A549 treated with Hydrocortisone at 1 μM for 4 hours (cell line): ENCODE measurements around the gene ATL3. TPM values are rescaled to one million over a fixed set of nuclear protein-coding genes. Genes with fewer than 3 reads are reported as not detected.

Source experiments
- total RNA-seq: library from RNA; stranded (reverse); fragments of 200-300 nt; extraction: Qiagen RNA extraction; gene quantifications from 5 replicates; pipeline ENCODE4 v1.2.3, GENCODE V29; 2022

The ATL3 gene
- total RNA-seq = 30.3 to 39.0 TPM (median 35.2 TPM) in 5 replicates

GRCh38 chr11:63671322-63672155 is at the start of gene ATL3:
Gene ATL3, minus strand, starts transcription at chr11:63671376. Its CDS starts 41 bp downstream, at chr11:63671335.

GRCh38 chr11:63681321-63682065 is 10.3 kb upstream of the ATL3 start, which contains the start of gene RTN3:
Gene RTN3, plus strand, starts transcription at chr11:63681500. Its CDS starts 137 bp downstream, at chr11:63681637.

GRCh38 chr11:63614136-63614671 is 57.0 kb downstream of the ATL3 start, which contains the start of gene PLAAT3:
Gene PLAAT3, minus strand, starts transcription at chr11:63614433. Its CDS starts 419 bp downstream, at chr11:63614014.

Other genes starting within 250 kb of the ATL3 start
- not detected in 5 replicates for gene PLAAT5, start 180.2 kb downstream of the ATL3 start, total RNA-seq
- not detected in 5 replicates for gene LGALS12, start 165.3 kb downstream of the ATL3 start, total RNA-seq
- 1.0 to 3.8 TPM (median 2.0 TPM) in 5 replicates for gene PLAAT4, start 134.6 kb downstream of the ATL3 start, total RNA-seq
- gene PLAAT2, start 108.0 kb downstream of the ATL3 start, total RNA-seq = 0.65 to 1.1 TPM (median 0.94 TPM) in 5 replicates
- 50.7 to 72.3 TPM (median 65.6 TPM) in 5 replicates for gene PLAAT3, start 56.9 kb downstream of the ATL3 start, total RNA-seq
- 97.4 to 112 TPM (median 103 TPM) in 5 replicates for gene RTN3, start 10.1 kb upstream of the ATL3 start, total RNA-seq
- gene ZFTA, start 97.4 kb upstream of the ATL3 start, total RNA-seq = 4.3 to 5.9 TPM (median 5.4 TPM) in 5 replicates
- gene SPINDOC, start 142.1 kb upstream of the ATL3 start, total RNA-seq = 37.1 to 49.7 TPM (median 47.9 TPM) in 5 replicates
- 26.9 to 33.7 TPM (median 28.9 TPM) in 5 replicates for gene MARK2, start 167.7 kb upstream of the ATL3 start, total RNA-seq
- gene RCOR2, start 245.8 kb upstream of the ATL3 start, total RNA-seq = 0.88 to 1.1 TPM (median 0.99 TPM) in 5 replicates